Ovary (tissue), 3 donors: Measurements from ENCODE around the gene ANK2.

ENCODE experiments used
- EP300 ChIP-seq: sonication (generic); formaldehyde crosslinking; IDR thresholded peaks from one replicate; pipeline ENCODE4 v1.6.1; 2017; ENCODE audit warnings: antibody characterized with exemption
- TF ChIP-seq, protein P1 (sequence below), 3 donors: fragments of 450-650 bp in 2 of 3; fragments of 200-600 bp in 1 of 3; IDR thresholded peaks; one replicate each; pipeline versions ENCODE4 v1.5.1 to v1.8.0; 2016 to 2022; ENCODE audit warnings: antibody characterized with exemption in 3 of 3, mild to moderate bottlenecking in 1 of 3
- donor health status: DM: no; HTN: no; CAD: no.

DNA sequence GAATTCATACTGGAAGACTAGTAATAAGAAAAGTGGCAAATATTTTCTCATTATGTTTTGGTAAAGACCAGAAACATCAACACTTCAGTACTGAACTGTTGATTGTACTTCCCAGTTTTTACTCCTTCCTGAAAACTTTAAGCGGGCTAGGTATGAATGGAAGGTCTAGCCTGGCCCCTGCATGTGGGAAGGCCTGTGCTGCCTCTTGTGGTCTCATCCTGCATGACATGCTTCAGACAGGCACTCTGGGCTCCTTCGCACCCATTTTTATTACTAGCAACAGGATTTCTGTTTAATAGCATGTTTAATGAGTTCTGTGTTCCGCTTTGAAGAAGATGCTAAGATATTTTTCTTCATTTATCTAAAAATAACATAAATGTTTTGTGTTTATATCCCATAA lies 279.1 kb downstream of the ANK2 start:
- TF ChIP-seq, protein P1, sequence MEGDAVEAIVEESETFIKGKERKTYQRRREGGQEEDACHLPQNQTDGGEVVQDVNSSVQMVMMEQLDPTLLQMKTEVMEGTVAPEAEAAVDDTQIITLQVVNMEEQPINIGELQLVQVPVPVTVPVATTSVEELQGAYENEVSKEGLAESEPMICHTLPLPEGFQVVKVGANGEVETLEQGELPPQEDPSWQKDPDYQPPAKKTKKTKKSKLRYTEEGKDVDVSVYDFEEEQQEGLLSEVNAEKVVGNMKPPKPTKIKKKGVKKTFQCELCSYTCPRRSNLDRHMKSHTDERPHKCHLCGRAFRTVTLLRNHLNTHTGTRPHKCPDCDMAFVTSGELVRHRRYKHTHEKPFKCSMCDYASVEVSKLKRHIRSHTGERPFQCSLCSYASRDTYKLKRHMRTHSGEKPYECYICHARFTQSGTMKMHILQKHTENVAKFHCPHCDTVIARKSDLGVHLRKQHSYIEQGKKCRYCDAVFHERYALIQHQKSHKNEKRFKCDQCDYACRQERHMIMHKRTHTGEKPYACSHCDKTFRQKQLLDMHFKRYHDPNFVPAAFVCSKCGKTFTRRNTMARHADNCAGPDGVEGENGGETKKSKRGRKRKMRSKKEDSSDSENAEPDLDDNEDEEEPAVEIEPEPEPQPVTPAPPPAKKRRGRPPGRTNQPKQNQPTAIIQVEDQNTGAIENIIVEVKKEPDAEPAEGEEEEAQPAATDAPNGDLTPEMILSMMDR (IDR thresholded peaks at IDR 0.05): no peak
- TF ChIP-seq EP300: no peak
